SK-N-SH treated with all-trans-retinoic acid at 6 μM for 48 hours (cell line): ENCODE measurements around the gene LTBP2.

Experiments
- ATAC-seq: fragments of 200-7000 bp; cut with Tn5 transposase; 3 replicates; pipeline ENCODE4 v1.9.1; 2020; ENCODE audit warnings: mild to moderate bottlenecking, moderate library complexity
- ARNTL ChIP-seq: fragments of 450-650 bp; formaldehyde crosslinking; IDR thresholded peaks from 2 replicates; pipeline ENCODE4 v1.5.0; 2020; ENCODE audit warnings: low read depth, mild to moderate bottlenecking, moderate library complexity, borderline replicate concordance
- BACH2 ChIP-seq: fragments of 250-450 bp; sonication (Bioruptor Pico); IDR thresholded peaks from 2 replicates; pipeline ENCODE4 v1.9.0; 2021; ENCODE audit warnings: mild to moderate bottlenecking, borderline replicate concordance
- CREB5 ChIP-seq: fragments of 250-450 bp; sonication (Bioruptor Pico); IDR thresholded peaks from 2 replicates; pipeline ENCODE4 v1.5.1; 2020; ENCODE audit warnings: low read depth, mild to moderate bottlenecking, moderate library complexity
- CSDC2 ChIP-seq: fragments of 250-450 bp; sonication (Bioruptor Pico); IDR thresholded peaks from 2 replicates; pipeline ENCODE4 v1.5.0; 2020; ENCODE audit warnings: mild to moderate bottlenecking, moderate library complexity
- CSRNP3 ChIP-seq: fragments of 250-450 bp; sonication (Bioruptor Pico); IDR thresholded peaks from 2 replicates; pipeline ENCODE4 v1.5.1; 2021; ENCODE audit warnings: mild to moderate bottlenecking, moderate library complexity
- ESRRG ChIP-seq: fragments of 250-450 bp; sonication (Bioruptor Pico); IDR thresholded peaks from 2 replicates; pipeline ENCODE4 v1.6.1; 2021; ENCODE audit warnings: mild to moderate bottlenecking
- GLIS3 ChIP-seq: fragments of 250-450 bp; sonication (Bioruptor Pico); IDR thresholded peaks from 2 replicates; pipeline ENCODE4 v1.5.0; 2020; ENCODE audit warnings: mild to moderate bottlenecking, moderate library complexity
- ISL1 ChIP-seq: fragments of 250-450 bp; sonication (Bioruptor Pico); IDR thresholded peaks from 2 replicates; pipeline ENCODE4 v2.1.2; 2022; ENCODE audit warnings: mild to moderate bottlenecking, moderate library complexity
- OSR1 ChIP-seq: fragments of 250-450 bp; sonication (Bioruptor Pico); IDR thresholded peaks from 2 replicates; pipeline ENCODE4 v1.8.0; 2022; ENCODE audit warnings: moderate library complexity, mild to moderate bottlenecking, inconsistent platforms
- PATZ1 ChIP-seq: fragments of 250-450 bp; sonication (Bioruptor Pico); IDR thresholded peaks from 2 replicates; pipeline ENCODE4 v1.8.0; 2020; ENCODE audit warnings: mild to moderate bottlenecking, moderate library complexity, borderline replicate concordance
- POU6F1 ChIP-seq: fragments of 250-450 bp; sonication (Bioruptor Pico); IDR thresholded peaks from 2 replicates; pipeline ENCODE4 v1.8.0; 2021; ENCODE audit warnings: low read depth, mild to moderate bottlenecking, moderate library complexity, borderline replicate concordance
- PPARA ChIP-seq: fragments of 250-450 bp; sonication (Bioruptor Pico); IDR thresholded peaks from 2 replicates; pipeline ENCODE4 v1.5.0; 2020; ENCODE audit warnings: mild to moderate bottlenecking, borderline replicate concordance
- RARB ChIP-seq: fragments of 250-450 bp; sonication (Bioruptor Pico); IDR thresholded peaks from 2 replicates; pipeline ENCODE4 v1.8.0; 2021; ENCODE audit warnings: mild to moderate bottlenecking, moderate library complexity
- SNAI2 ChIP-seq: fragments of 250-450 bp; sonication (Bioruptor Pico); IDR thresholded peaks from 2 replicates; pipeline ENCODE4 v1.5.0; 2020; ENCODE audit warnings: mild to moderate bottlenecking, moderate library complexity
- TCF4 ChIP-seq: fragments of 250-450 bp; sonication (Bioruptor Pico); IDR thresholded peaks from 2 replicates; pipeline ENCODE4 v1.8.0; 2021; ENCODE audit warnings: mild to moderate bottlenecking, moderate library complexity, borderline replicate concordance
- TOX ChIP-seq: fragments of 250-450 bp; sonication (Bioruptor Pico); IDR thresholded peaks from 2 replicates; pipeline ENCODE4 v1.8.0; 2021; ENCODE audit warnings: mild to moderate bottlenecking, moderate library complexity, borderline replicate concordance
- TSHZ2 ChIP-seq: fragments of 250-450 bp; sonication (Bioruptor Pico); IDR thresholded peaks from 2 replicates; pipeline ENCODE4 v1.5.0; 2020; ENCODE audit warnings: mild to moderate bottlenecking, moderate library complexity
- ZC3H10 ChIP-seq: fragments of 250-450 bp; sonication (Bioruptor Pico); IDR thresholded peaks from 2 replicates; pipeline ENCODE4 v1.5.1; 2021; ENCODE audit warnings: mild to moderate bottlenecking, moderate library complexity
- ZFP3 ChIP-seq: fragments of 250-450 bp; sonication (Bioruptor Pico); IDR thresholded peaks from 2 replicates; pipeline ENCODE4 v1.5.0; 2020; ENCODE audit warnings: mild to moderate bottlenecking, moderate library complexity
- ZFP30 ChIP-seq: fragments of 450-650 bp; formaldehyde crosslinking; IDR thresholded peaks from 2 replicates; pipeline ENCODE4 v1.5.0; 2022; ENCODE audit warnings: mild to moderate bottlenecking, moderate library complexity
- ZNF565 ChIP-seq: fragments of 450-650 bp; formaldehyde crosslinking; conservative IDR thresholded peaks from 2 replicates; pipeline ENCODE4 v1.5.0; 2020; ENCODE audit warnings: low read depth, mild to moderate bottlenecking, moderate library complexity
- ZNF70 ChIP-seq: fragments of 450-650 bp; formaldehyde crosslinking; IDR thresholded peaks from 2 replicates; pipeline ENCODE4 v1.5.0; 2020; ENCODE audit warnings: mild to moderate bottlenecking, moderate library complexity
- ZNF8 ChIP-seq: fragments of 450-650 bp; formaldehyde crosslinking; IDR thresholded peaks from 2 replicates; pipeline ENCODE4 v1.5.0; 2020; ENCODE audit warnings: mild to moderate bottlenecking, moderate library complexity

LTBP2 gene

GRCh38 chr14:74507840-74508239 lies 104.2 kb downstream of the LTBP2 start:
- TF ChIP-seq RARB (CRISPR knock-in tag) (no peak), ZNF565 (no peak), ARNTL (CRISPR knock-in tag) (no peak), ZNF70 (no peak), ZFP30 (CRISPR knock-in tag) (no peak), BACH2 (CRISPR knock-in tag) (no peak), GLIS3 (CRISPR knock-in tag) (no peak), POU6F1 (CRISPR knock-in tag) (no peak), ESRRG (CRISPR knock-in tag) (no peak), TCF4 (no peak), CSDC2 (CRISPR knock-in tag) (no peak)
- ATAC-seq: no peak

GRCh38 chr14:74507085-74507484 lies 105.0 kb downstream of the LTBP2 start:
- ATAC-seq: no peak
- no peak for TF ChIP-seq PPARA
- TF ChIP-seq ESRRG (CRISPR knock-in tag): no peak
- TF ChIP-seq ZNF8: no peak
- TF ChIP-seq SNAI2 (CRISPR knock-in tag): no peak
- no peak for TF ChIP-seq ISL1 (CRISPR knock-in tag)
- TF ChIP-seq PATZ1 (CRISPR knock-in tag): no peak
- no peak for TF ChIP-seq TOX (CRISPR knock-in tag)
- no peak for TF ChIP-seq OSR1
- TF ChIP-seq ZC3H10 (CRISPR knock-in tag): no peak
- TF ChIP-seq ARNTL (CRISPR knock-in tag): no peak
- no peak for TF ChIP-seq ZFP3 (CRISPR knock-in tag)
- no peak for TF ChIP-seq TSHZ2 (CRISPR knock-in tag)
- no peak for TF ChIP-seq CSRNP3 (CRISPR knock-in tag)
- TF ChIP-seq CREB5 (CRISPR knock-in tag): no peak
- no peak for TF ChIP-seq CSDC2 (CRISPR knock-in tag)
- no peak for TF ChIP-seq ZFP30 (CRISPR knock-in tag)
- TF ChIP-seq POU6F1 (CRISPR knock-in tag): no peak
- TF ChIP-seq RARB (CRISPR knock-in tag): no peak
